H1 (cell line): ENCODE measurements around the gene RAMP1. TPM values are rescaled to one million over a fixed set of nuclear protein-coding genes. Genes with fewer than 3 reads are reported as not detected.

Experiments used
- BRCA1 ChIP-seq: IDR thresholded peaks from 2 replicates; pipeline ENCODE4 v1.6.1; 2012; ENCODE audit warnings: low read depth, low read length, improper control_type of control experiment
- CHD7 ChIP-seq: fragments of 300-600 bp; sonication (generic); IDR thresholded peaks from 2 replicates; pipeline ENCODE4 v1.7.1; 2012; ENCODE audit warnings: low read length, moderate library complexity, mild to moderate bottlenecking, inconsistent platforms; ENCODE audit not compliant: insufficient replicate concordance
- HDAC2 ChIP-seq, 2 experiments: fragments of 300-600 bp in 1 of 2; sonication (generic) in 1 of 2; IDR thresholded peaks; 2 replicates each; pipeline ENCODE4 v1.6.1; 2011 to 2012; ENCODE audit warnings: low read depth in 2 of 2, low read length in 2 of 2, mild to moderate bottlenecking in 2 of 2, moderate library complexity in 2 of 2, borderline replicate concordance in 1 of 2, inconsistent platforms in 1 of 2
- RNF2 ChIP-seq: fragments of 200-900, 300-1000 bp; sonication (generic); IDR thresholded peaks from 2 replicates; pipeline ENCODE4 v1.7.1; 2016; ENCODE audit warnings: borderline replicate concordance, low read depth, mild to moderate bottlenecking, antibody characterized with exemption, low read length; ENCODE audit not compliant: poor library complexity, severe bottlenecking; ENCODE audit errors: missing control alignments
- RXRA ChIP-seq: IDR thresholded peaks from 2 replicates; pipeline ENCODE4 v1.6.1; 2011; ENCODE audit warnings: low read depth, mild to moderate bottlenecking, low read length, moderate library complexity; ENCODE audit not compliant: insufficient read depth
- SRF ChIP-seq: IDR thresholded peaks from 2 replicates; pipeline ENCODE4 v1.6.1; 2011; ENCODE audit warnings: mild to moderate bottlenecking, low read depth, low read length, moderate library complexity
- YY1 ChIP-seq: IDR thresholded peaks from 2 replicates; pipeline ENCODE4 v1.6.1; 2011; ENCODE audit warnings: low read depth, mild to moderate bottlenecking, low read length
- polyA plus RNA-seq, 7 experiments: library from polyadenylated mRNA; depleted of rRNA in 3 of 7; stranded (reverse) in 5 of 7; unstranded in 2 of 7; fragments of >200 nt in 5 of 7; fragments of 200-250 nt in 2 of 7; gene quantifications; 1 replicate in 5 of 7; 2 replicates in 1 of 7; 4 replicates in 1 of 7; pipeline versions ENCODE4 v1.2.1 to v1.2.3, GENCODE V29; 2011 to 2013; ENCODE audit warnings: missing spikeins in 2 of 7, mixed read lengths in 2 of 7
- total RNA-seq: library from RNA; stranded (reverse); fragmentation: NEBNext Ultra II Directional; extraction: Animal tissue kit (Norgen Biotek cat#: 25700); gene quantifications from 2 replicates; pipeline ENCODE4 v1.2.1, GENCODE V29; 2021

The RAMP1 gene
- total and polyA plus RNA-seq, 2 of the 8 experiments (the other 6 are each of a cell fraction or from before 2014, with no cell fraction given) = 0.65 to 4.3 TPM

GRCh38 chr2:237921967-237922492 is 62.6 kb downstream of the RAMP1 start (continued):
- TF ChIP-seq CHD7 (no peak), SRF (no peak), RXRA (no peak), BRCA1 (no peak), HDAC2 (IDR thresholded peaks at IDR 0.05; ENCODE audit: borderline replicate concordance in 1 of 2, low read depth in 2 of 2, low read length in 2 of 2) (no peak), RNF2 (no peak), YY1 (no peak)
